Activated CD8-positive, alpha-beta memory T cell treated with anti-CD3 and anti-CD28 coated beads, Interleukin-2, amount 50 U/mL, for 24 hours (primary cell): Measurements from ENCODE around the gene RABGAP1L.

Source experiments
- DNase-seq: peaks from one replicate; pipeline ENCODE4 v3.0.0-alpha.2; 2020; ENCODE audit errors: extremely low read depth

Gene RABGAP1L

GRCh38 chr1:174960362-174960761, 801.0 kb downstream of the RABGAP1L start:
- DNase-seq, result no peak

- DNase-seq, result no peak
Observed at GRCh38 chr1:174963529-174964125, 804.3 kb downstream of the RABGAP1L start.

- DNase-seq, result no peak
Observed at GRCh38 chr1:174964261-174964971, 805.1 kb downstream of the RABGAP1L start.

GRCh38 chr1:174964972-174965361, 805.6 kb downstream of the RABGAP1L start:
- DNase-seq, result no peak

- DNase-seq, result no peak
Observed at GRCh38 chr1:174965362-174966007, 806.2 kb downstream of the RABGAP1L start.

- no peak for DNase-seq
Observed at GRCh38 chr1:174966008-174966572, 806.8 kb downstream of the RABGAP1L start.

GRCh38 chr1:174967845-174968705, 808.8 kb downstream of the RABGAP1L start:
- no peak for DNase-seq

- DNase-seq, result no peak
Observed at GRCh38 chr1:174968750-174969244, 809.5 kb downstream of the RABGAP1L start.

- no peak for DNase-seq
Observed at GRCh38 chr1:174969977-174970376, 810.7 kb downstream of the RABGAP1L start.

- DNase-seq, result no peak
Observed at GRCh38 chr1:174971466-174971865, 812.1 kb downstream of the RABGAP1L start.

- DNase-seq, result no peak
Observed at GRCh38 chr1:174971902-174972301, 812.6 kb downstream of the RABGAP1L start.

- no peak for DNase-seq
Observed at GRCh38 chr1:174974711-174975119, 815.4 kb downstream of the RABGAP1L start.

- DNase-seq, result no peak
Observed at GRCh38 chr1:174975764-174976163, 816.4 kb downstream of the RABGAP1L start.

GRCh38 chr1:174976436-174977108, 817.3 kb downstream of the RABGAP1L start:
- no peak for DNase-seq

- no peak for DNase-seq
Observed at GRCh38 chr1:174982971-174983689, 823.8 kb downstream of the RABGAP1L start.

- no peak for DNase-seq
Observed at GRCh38 chr1:174984952-174985351, 825.6 kb downstream of the RABGAP1L start.

GRCh38 chr1:174988539-174988938, 829.2 kb downstream of the RABGAP1L start:
- DNase-seq, result no peak

- DNase-seq, result no peak
Observed at GRCh38 chr1:174988986-174989385, 829.7 kb downstream of the RABGAP1L start.

- DNase-seq, result no peak
Observed at GRCh38 chr1:174989536-174990220, 830.4 kb downstream of the RABGAP1L start.
